K562 (cell line): ENCODE data around the gene SERPINA9. TPM values are rescaled to one million over a fixed set of nuclear protein-coding genes. Genes with fewer than 3 reads are reported as not detected.

Experiments
- ATAC-seq: fragments of 200-7000 bp; cut with Tn5 transposase; 3 replicates; pipeline ENCODE4 v1.9.1; 2020; ENCODE audit warnings: moderate library complexity
- BruUV-seq: library from RNA; stranded (reverse); fragments of 400-500 nt; replicated peaks from 2 replicates; lab custom pipeline; 2021; lab: Mats Ljungman, UMichigan
- CTCF ChIA-PET: fragments of 300-600 bp; formaldehyde crosslinking; extraction: SDS; loops from one replicate; lab custom pipeline; 2021; ENCODE audit warnings: low intra/inter-chr PET ratio; lab: Yijun Ruan, JAX
- POLR2A ChIA-PET: fragments of 300-600, 350-650 bp; sonication (Branson Sonifier 250); formaldehyde crosslinking; extraction: SDS; loops from one replicate; lab custom pipeline; 2021; ENCODE audit warnings: antibody characterized with exemption, inconsistent platforms; lab: Yijun Ruan, JAX
- DNase-seq, 4 experiments: peaks; one replicate each; pipeline versions ENCODE4 v3.0.0 to v3.0.0-alpha.2; 2011 to 2018; ENCODE audit warnings: low spot score in 3 of 4, mixed read lengths in 3 of 4; ENCODE audit errors: extremely low read depth in 1 of 4
- FAIRE-seq: peaks from 2 replicates; lab custom pipeline; 2011; peaks lifted over from hg19 to GRCh38; lab: Jason Lieb, UNC
- H2AFZ ChIP-seq: 2 replicates; pipeline ENCODE4 v1.6.0; 2011; ENCODE audit warnings: low read depth, low read length, control low read depth, inconsistent platforms
- H3K27ac ChIP-seq: fragments of 200-600 bp; 3 replicates; pipeline ENCODE4 v1.8.0; 2011; ENCODE audit warnings: low read depth, mild to moderate bottlenecking, control low read depth, inconsistent platforms, low read length, moderate library complexity, mixed read lengths; ENCODE audit errors: extremely low read depth
- H3K27me3 ChIP-seq, 2 experiments: fragments of 300-600 bp in 1 of 2; 2 replicates in 1 of 2; 3 replicates in 1 of 2; pipeline versions ENCODE4 v1.6.0 to v1.8.0; 2011; ENCODE audit warnings: inconsistent platforms in 2 of 2, low read length in 2 of 2, mild to moderate bottlenecking in 1 of 2, mixed read lengths in 1 of 2, moderate library complexity in 1 of 2; ENCODE audit not compliant: control insufficient read depth in 2 of 2, insufficient read depth in 2 of 2
- H3K36me3 ChIP-seq: fragments of 300-600 bp; 3 replicates; pipeline ENCODE4 v1.8.0; 2011; ENCODE audit warnings: mild to moderate bottlenecking, low read length, inconsistent platforms; ENCODE audit not compliant: control insufficient read depth, insufficient read depth
- H3K4me1 ChIP-seq, 2 experiments: fragments of 200-600 bp in 1 of 2; replicated peaks in 1 of 2; 2 replicates in 1 of 2; 3 replicates in 1 of 2; pipeline versions ENCODE4 v1.5.1 to v1.8.0; 2011; ENCODE audit warnings: inconsistent platforms in 2 of 2, low read length in 2 of 2, mild to moderate bottlenecking in 1 of 2, mixed read lengths in 1 of 2, moderate library complexity in 1 of 2; ENCODE audit not compliant: control insufficient read depth in 2 of 2, insufficient read depth in 2 of 2
- H3K4me2 ChIP-seq: 2 replicates; pipeline ENCODE4 v1.6.1; 2011; ENCODE audit warnings: low read length, control low read depth, inconsistent platforms, mixed read lengths; ENCODE audit not compliant: insufficient read depth
- H3K4me3 ChIP-seq: fragments of 200-600 bp; sonication (generic), shearing (Covaris generic); 2 replicates; pipeline ENCODE4 v1.5.1; 2016; ENCODE audit warnings: control low read depth, inconsistent platforms
- H3K79me2 ChIP-seq: fragments of 200-600 bp; 3 replicates; pipeline ENCODE4 v1.8.0; 2011; ENCODE audit warnings: low read length, inconsistent platforms; ENCODE audit not compliant: control insufficient read depth, insufficient read depth
- H3K9ac ChIP-seq, 2 experiments: 2 replicates each; pipeline versions ENCODE4 v1.6.0 to v1.6.1; 2011; ENCODE audit warnings: low read depth in 2 of 2, low read length in 2 of 2, control low read depth in 1 of 2, inconsistent platforms in 1 of 2, mild to moderate bottlenecking in 1 of 2, mixed read lengths in 1 of 2; ENCODE audit not compliant: insufficient read depth in 1 of 2
- H3K9me1 ChIP-seq: one replicate; pipeline ENCODE4 v1.6.0; 2011; ENCODE audit warnings: inconsistent platforms, mild to moderate bottlenecking, low read length, moderate library complexity; ENCODE audit not compliant: control insufficient read depth, insufficient read depth
- H3K9me3 ChIP-seq: replicated peaks from 2 replicates; pipeline ENCODE4 v1.5.1; 2011; ENCODE audit warnings: low read depth, low read length, inconsistent platforms; ENCODE audit not compliant: control insufficient read depth, insufficient read depth
- H4K20me1 ChIP-seq: replicated peaks from 2 replicates; pipeline ENCODE4 v1.6.1; 2011; ENCODE audit warnings: low read length, inconsistent platforms, mixed read lengths; ENCODE audit not compliant: control insufficient read depth, insufficient read depth
- CCNT2 ChIP-seq: IDR thresholded peaks from 2 replicates; pipeline ENCODE4 v1.6.1; 2011; ENCODE audit warnings: borderline replicate concordance, low read depth, mild to moderate bottlenecking, moderate library complexity, mixed read lengths, low read length; ENCODE audit not compliant: insufficient read length; ENCODE audit errors: extremely low read depth
- GABPB1 ChIP-seq: sonication (generic); formaldehyde crosslinking; IDR thresholded peaks from 2 replicates; pipeline ENCODE4 v1.8.0; 2022; ENCODE audit warnings: mild to moderate bottlenecking, missing genetic modification reagents
- IFI16 ChIP-seq: fragments of 250-450 bp; sonication (Bioruptor Pico); IDR thresholded peaks from 2 replicates; pipeline ENCODE4 v2.1.2; 2022; ENCODE audit warnings: mild to moderate bottlenecking, inconsistent platforms
- TBL1XR1 ChIP-seq, 2 experiments: IDR thresholded peaks; 2 replicates each; pipeline ENCODE4 v1.6.1; 2012; ENCODE audit warnings: improper control_type of control experiment in 2 of 2, low read length in 2 of 2, mild to moderate bottlenecking in 1 of 2
- ZNF274 ChIP-seq: IDR thresholded peaks from 2 replicates; pipeline ENCODE4 v1.6.1; 2011; ENCODE audit warnings: low read depth, mild to moderate bottlenecking, low read length, moderate library complexity, borderline replicate concordance
- ZNF780A ChIP-seq: fragments of 250-450 bp; sonication (Bioruptor Pico); IDR thresholded peaks from 2 replicates; pipeline ENCODE4 v1.5.0; 2021; ENCODE audit warnings: mild to moderate bottlenecking
- WGBS: fragments of 100-300 bp; shearing (Covaris generic); methylation state at CpG from one replicate; pipeline ENCODE4 v1.1.6; 2016; ENCODE audit warnings: low coverage, mixed read lengths; ENCODE audit not compliant: insufficient coverage; ENCODE audit errors: missing lambda C conversion rate; 5-methylcytosine and 5-hydroxymethylcytosine counted together
- in situ Hi-C: fragments of 300-500 bp; cut with MboI; formaldehyde crosslinking; loops from 4 replicates; pipeline ENCODE4 v1.15.0; 2018; ENCODE audit warnings: inconsistent platforms, mixed read lengths
- intact Hi-C: fragments of 100-400 bp; cut with micrococcal nuclease; formaldehyde crosslinking; loops from 2 replicates; pipeline ENCODE4 v1.14.2; 2022
- polyA plus RNA-seq, 8 experiments: library from polyadenylated mRNA; depleted of rRNA in 4 of 8; stranded (reverse) in 5 of 8; unstranded in 3 of 8; fragments of >200 nt; fragmentation: Nextera tagmentation in 2 of 8; fragmentation: Illumina TruSeq in 1 of 8; extraction: Ambion mirVana in 2 of 8; extraction: Trizol in 1 of 8; gene quantifications; 2 replicates each; pipeline versions ENCODE4 v1.2.1 to v1.2.3, GENCODE V29; 2011 to 2014; ENCODE audit warnings: inconsistent platforms in 1 of 8, missing spikeins in 1 of 8
- total RNA-seq, 7 experiments: library from RNA; depleted of rRNA in 6 of 7; stranded (reverse); fragments of >200 nt in 6 of 7; fragmentation: Illumina TruSeq in 2 of 7; extraction: Trizol in 2 of 7; gene quantifications; 2 replicates each; pipeline versions ENCODE4 v1.2.1 to v1.2.3, GENCODE V29; 2011 to 2021; ENCODE audit warnings: low replicate concordance in 1 of 7
- TF ChIP-seq, protein P1 (sequence below): fragments of 250-450 bp; sonication (Bioruptor Pico); IDR thresholded peaks from 2 replicates; pipeline ENCODE4 v1.8.0; 2022; ENCODE audit warnings: inconsistent platforms
- TF ChIP-seq, protein P2 (sequence below): fragments of 450-650 bp; IDR thresholded peaks from 2 replicates; pipeline ENCODE4 v1.6.1; 2016; ENCODE audit warnings: low read depth

Gene SERPINA9
- total and polyA plus RNA-seq, 9 of the 15 experiments (the other 6 are each of a cell fraction or from before 2014, with no cell fraction given), result not detected

DNA sequence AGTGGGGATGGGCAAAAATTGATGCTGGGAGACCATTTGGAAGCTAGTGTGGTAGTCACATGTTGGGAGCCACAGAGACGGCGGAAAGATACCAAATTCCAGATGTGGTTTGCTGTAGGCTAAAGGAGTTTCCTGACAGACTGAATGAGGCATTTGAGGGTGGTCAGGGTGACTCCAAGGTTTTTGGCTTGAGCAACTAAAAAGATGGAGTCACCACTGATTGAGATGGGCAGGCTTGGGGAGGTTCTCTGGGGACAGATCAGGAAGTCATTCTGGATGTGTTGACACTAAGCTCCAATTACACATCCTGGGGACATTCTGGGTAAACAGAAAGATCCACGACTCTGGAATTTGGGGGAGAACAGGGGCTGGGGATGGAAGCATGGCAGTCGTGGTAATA, 15.5 kb upstream of the SERPINA9 start:
- Histone ChIP-seq H3K4me2 (no peak overlapping the region), H3K4me3 (no peak overlapping the region), H3K9me3 (no peaks in the 10 kb centered on the region), H3K9ac (no peak overlapping the region), H3K79me2 (no peaks in the 10 kb centered on the region), H4K20me1 (no peaks in the 10 kb centered on the region), H3K27me3 (peaks cover 0 to 8% of the 10 kb centered on the region in 2 experiments; a peak in 1 of 5 replicates), H3K9me1 (no peaks in the 10 kb centered on the region), H3K4me1 (no peaks in the 10 kb centered on the region), H3K27ac (no peak overlapping the region), H2AFZ (no peak overlapping the region), H3K36me3 (no peaks in the 10 kb centered on the region)
- FAIRE-seq, result no peak
- WGBS, result 0% methylated on average over 4 of the region's 4 CpGs
- POLR2A ChIA-PET, result no interaction called here
- CTCF ChIA-PET, result no interaction called here
- in situ Hi-C loops (no loop called here), intact Hi-C loops (no loop called here)
- no peak for ATAC-seq
- BruUV-seq, result no TSS peak
- no peak for DNase-seq
- TF ChIP-seq IFI16 (no peak), ZNF274 (no peak), GABPB1 (CRISPR knock-in tag) (no peak), ZNF780A (no peak), TBL1XR1 (IDR thresholded peaks at IDR 0.05; ENCODE audit: low read length in 2 of 2) (no peak), CCNT2 (no peak)
- TF ChIP-seq, protein P1, sequence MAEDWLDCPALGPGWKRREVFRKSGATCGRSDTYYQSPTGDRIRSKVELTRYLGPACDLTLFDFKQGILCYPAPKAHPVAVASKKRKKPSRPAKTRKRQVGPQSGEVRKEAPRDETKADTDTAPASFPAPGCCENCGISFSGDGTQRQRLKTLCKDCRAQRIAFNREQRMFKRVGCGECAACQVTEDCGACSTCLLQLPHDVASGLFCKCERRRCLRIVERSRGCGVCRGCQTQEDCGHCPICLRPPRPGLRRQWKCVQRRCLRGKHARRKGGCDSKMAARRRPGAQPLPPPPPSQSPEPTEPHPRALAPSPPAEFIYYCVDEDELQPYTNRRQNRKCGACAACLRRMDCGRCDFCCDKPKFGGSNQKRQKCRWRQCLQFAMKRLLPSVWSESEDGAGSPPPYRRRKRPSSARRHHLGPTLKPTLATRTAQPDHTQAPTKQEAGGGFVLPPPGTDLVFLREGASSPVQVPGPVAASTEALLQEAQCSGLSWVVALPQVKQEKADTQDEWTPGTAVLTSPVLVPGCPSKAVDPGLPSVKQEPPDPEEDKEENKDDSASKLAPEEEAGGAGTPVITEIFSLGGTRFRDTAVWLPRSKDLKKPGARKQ (CRISPR knock-in tag), result no peak
- TF ChIP-seq, protein P2, sequence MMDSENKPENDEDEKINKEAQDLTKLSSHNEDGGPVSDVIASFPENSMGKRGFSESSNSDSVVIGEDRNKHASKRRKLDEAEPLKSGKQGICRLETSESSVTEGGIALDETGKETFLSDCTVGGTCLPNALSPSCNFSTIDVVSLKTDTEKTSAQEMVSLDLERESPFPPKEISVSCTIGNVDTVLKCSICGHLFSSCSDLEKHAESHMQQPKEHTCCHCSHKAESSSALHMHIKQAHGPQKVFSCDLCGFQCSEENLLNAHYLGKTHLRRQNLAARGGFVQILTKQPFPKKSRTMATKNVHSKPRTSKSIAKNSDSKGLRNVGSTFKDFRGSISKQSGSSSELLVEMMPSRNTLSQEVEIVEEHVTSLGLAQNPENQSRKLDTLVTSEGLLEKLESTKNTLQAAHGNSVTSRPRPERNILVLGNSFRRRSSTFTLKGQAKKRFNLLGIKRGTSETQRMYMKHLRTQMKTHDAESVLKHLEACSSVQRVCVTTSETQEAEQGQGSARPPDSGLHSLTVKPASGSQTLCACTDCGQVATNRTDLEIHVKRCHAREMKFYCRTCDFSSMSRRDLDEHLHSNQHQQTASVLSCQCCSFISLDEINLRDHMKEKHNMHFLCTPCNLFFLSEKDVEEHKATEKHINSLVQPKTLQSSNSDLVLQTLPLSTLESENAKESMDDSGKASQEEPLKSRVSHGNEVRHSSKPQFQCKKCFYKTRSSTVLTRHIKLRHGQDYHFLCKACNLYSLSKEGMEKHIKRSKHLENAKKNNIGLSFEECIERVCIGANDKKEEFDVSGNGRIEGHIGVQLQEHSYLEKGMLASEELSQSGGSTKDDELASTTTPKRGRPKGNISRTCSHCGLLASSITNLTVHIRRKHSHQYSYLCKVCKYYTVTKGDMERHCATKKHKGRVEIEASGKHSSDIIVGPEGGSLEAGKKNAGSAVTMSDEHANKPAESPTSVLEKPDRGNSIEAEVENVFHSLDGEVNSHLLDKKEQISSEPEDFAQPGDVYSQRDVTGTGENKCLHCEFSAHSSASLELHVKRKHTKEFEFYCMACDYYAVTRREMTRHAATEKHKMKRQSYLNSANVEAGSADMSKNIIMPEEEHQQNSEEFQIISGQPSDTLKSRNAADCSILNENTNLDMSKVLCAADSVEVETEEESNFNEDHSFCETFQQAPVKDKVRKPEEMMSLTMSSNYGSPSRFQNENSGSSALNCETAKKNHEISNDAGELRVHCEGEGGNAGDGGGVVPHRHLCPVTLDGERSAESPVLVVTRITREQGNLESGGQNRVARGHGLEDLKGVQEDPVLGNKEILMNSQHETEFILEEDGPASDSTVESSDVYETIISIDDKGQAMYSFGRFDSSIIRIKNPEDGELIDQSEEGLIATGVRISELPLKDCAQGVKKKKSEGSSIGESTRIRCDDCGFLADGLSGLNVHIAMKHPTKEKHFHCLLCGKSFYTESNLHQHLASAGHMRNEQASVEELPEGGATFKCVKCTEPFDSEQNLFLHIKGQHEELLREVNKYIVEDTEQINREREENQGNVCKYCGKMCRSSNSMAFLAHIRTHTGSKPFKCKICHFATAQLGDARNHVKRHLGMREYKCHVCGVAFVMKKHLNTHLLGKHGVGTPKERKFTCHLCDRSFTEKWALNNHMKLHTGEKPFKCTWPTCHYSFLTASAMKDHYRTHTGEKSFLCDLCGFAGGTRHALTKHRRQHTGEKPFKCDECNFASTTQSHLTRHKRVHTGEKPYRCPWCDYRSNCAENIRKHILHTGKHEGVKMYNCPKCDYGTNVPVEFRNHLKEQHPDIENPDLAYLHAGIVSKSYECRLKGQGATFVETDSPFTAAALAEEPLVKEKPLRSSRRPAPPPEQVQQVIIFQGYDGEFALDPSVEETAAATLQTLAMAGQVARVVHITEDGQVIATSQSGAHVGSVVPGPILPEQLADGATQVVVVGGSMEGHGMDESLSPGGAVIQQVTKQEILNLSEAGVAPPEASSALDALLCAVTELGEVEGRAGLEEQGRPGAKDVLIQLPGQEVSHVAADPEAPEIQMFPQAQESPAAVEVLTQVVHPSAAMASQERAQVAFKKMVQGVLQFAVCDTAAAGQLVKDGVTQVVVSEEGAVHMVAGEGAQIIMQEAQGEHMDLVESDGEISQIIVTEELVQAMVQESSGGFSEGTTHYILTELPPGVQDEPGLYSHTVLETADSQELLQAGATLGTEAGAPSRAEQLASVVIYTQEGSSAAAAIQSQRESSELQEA, result no peak
